Cardiac fibroblast (primary cell): Measurements from ENCODE around the gene GDE1.

Source experiments
- DNase-seq, 2 donors: peaks; one replicate each; pipeline versions ENCODE4 v3.0.0 to v3.0.0-alpha.2; 2010; ENCODE audit warnings: low read depth in 2 of 2
- H3K4me3 ChIP-seq, 2 donors: replicated peaks in 1 of 2; 1 replicate in 1 of 2; 2 replicates in 1 of 2; pipeline ENCODE4 v1.5.1; 2011; ENCODE audit warnings: low read depth in 2 of 2, low read length in 2 of 2, mild to moderate bottlenecking in 2 of 2, moderate library complexity in 1 of 2
- TF ChIP-seq, protein P1 (sequence below): IDR thresholded peaks from one replicate; pipeline ENCODE4 v1.5.1; 2011; ENCODE audit warnings: low read depth, mild to moderate bottlenecking, low read length, inconsistent platforms

Gene GDE1

DNA sequence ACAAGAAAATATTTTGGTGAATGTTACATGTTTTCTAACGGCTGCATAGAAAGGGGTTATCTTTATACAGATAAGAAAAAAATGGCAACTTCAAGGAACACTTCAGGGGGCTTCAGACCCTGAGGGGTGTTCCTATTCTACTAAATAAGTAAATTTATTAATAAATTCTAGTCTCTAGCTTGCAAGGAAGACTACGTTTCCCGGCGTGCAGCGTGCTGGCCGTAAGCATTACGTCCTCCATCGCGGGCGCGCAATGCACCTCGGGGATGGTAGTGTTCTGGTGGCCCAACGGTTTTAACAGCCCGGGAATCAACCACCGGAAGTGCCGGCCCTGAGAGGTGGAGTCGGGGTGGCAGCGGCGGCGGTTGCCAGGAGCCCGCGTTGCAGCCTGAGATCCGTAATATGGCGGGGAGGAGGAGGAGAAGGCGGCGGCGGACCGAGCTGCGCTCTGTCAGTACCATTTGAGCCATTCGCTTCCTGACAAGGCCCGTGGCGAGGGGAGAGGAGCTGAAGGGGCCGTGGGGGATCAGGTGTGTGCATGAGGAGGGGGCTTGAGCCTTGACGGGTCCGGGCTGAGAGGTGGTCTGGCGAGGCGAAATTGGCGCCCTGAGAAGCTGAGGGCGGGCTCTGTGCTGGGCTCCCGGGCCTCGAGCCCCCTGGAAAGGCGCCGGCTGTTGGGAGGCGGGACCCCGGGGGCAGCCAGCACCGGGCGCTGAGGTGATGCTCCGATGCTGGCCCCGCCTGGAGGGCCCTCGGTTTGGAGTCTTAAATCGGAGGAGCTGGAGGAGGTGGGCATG lies 1.9 kb upstream of the GDE1 start, which contains the start of gene CCP110:
Gene CCP110 (plus strand): TSS at position 384 of the 797 bp plus-strand sequence. CDS start 3,940 bp downstream, outside the sequence.
- TF ChIP-seq, protein P1, sequence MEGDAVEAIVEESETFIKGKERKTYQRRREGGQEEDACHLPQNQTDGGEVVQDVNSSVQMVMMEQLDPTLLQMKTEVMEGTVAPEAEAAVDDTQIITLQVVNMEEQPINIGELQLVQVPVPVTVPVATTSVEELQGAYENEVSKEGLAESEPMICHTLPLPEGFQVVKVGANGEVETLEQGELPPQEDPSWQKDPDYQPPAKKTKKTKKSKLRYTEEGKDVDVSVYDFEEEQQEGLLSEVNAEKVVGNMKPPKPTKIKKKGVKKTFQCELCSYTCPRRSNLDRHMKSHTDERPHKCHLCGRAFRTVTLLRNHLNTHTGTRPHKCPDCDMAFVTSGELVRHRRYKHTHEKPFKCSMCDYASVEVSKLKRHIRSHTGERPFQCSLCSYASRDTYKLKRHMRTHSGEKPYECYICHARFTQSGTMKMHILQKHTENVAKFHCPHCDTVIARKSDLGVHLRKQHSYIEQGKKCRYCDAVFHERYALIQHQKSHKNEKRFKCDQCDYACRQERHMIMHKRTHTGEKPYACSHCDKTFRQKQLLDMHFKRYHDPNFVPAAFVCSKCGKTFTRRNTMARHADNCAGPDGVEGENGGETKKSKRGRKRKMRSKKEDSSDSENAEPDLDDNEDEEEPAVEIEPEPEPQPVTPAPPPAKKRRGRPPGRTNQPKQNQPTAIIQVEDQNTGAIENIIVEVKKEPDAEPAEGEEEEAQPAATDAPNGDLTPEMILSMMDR, result no peak
- peak; percentile 97 for DNase-seq
- peak within 1 kb of the TSS; percentile 94 to 100 for H3K4me3 ChIP-seq

DNA sequence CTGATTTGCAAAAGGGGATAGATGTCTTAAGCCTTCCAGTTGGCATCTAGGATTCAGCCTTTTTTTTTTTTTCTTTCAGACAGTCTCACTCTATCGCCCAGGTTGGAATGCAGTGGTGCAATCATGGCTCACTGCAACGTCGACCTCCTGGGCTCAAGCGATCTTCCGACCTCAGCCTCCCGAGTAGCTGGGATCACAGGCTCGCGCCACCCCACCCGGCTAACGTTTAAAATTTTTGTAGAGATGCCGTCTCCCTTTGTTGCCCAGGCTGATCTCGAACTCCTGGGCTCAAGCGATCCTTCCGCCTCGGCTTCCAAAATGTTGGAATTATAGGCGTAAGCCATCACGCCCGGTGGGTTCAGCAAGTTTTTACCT lies 1.3 kb upstream of the GDE1 start:
- TF ChIP-seq, protein P1, result no peak
- no peak overlapping the region for H3K4me3 ChIP-seq
- no peak for DNase-seq

DNA sequence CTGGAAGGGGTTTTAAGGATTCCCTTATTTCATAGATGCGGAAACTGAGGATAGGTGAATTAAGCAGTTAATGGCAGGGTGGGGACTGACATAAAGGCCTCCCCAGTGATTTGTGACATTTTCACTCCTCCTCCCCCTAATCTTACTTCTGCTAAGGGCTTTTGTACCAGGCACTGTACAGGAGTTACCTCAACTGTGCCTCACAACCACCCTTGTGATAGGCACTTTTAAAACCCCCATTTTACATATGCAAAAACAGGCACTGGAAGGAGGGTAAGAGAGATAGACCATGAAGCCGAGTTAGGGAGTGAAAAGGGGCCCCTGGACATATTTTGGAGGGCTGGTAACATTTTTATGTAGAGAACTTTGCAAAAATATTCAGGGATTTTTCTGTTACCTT lies 862 bp upstream of the GDE1 start:
- H3K4me3 ChIP-seq, result no peak overlapping the region
- TF ChIP-seq, protein P1, result no peak
- DNase-seq, result no peak

DNA sequence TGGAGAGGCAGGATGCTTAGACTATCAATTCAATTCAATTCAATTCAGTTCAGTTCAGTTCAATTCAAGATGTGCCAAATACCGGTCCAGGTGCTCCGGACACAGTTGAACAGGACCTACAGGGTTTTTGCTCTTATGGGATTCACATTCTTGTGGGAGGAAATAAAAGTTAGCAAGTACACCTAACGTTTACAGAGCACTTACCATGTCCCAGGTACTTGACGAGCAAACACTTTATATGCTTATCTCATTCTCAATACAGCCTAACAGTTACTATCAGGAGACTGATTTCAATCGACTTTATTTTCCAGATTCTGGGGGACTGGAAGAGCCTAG lies 467 bp upstream of the GDE1 start:
- no peak overlapping the region for H3K4me3 ChIP-seq
- TF ChIP-seq, protein P1, result no peak
- DNase-seq, result no peak

DNA sequence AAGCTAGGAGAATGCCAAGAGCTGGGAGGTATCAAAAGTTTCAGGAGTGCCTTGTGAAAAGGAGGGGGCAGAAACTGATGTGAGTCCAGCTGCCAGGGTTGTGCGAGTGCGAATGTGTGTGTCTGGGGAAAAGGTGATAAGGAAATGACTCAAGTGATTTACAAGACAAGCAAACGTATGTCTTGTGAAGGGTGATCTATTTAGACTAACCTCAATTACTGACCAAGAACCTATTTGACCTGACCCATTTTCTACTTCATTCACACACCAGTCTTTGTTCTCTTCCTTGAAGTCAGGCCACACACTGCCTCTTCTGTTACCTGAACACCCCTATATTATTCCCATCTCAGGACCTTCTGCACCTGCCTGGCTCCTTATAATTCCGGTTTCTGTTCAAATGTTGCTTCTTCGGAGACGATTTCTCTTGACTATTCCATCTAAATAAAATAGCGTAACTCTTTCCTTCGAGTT lies 1.0 kb downstream of the GDE1 start:
- TF ChIP-seq, protein P1, result no peak
- DNase-seq, result peak in 1 of 2 donors; percentile 26
- peak overlapping the region; percentile 81 to 91 for H3K4me3 ChIP-seq

DNA sequence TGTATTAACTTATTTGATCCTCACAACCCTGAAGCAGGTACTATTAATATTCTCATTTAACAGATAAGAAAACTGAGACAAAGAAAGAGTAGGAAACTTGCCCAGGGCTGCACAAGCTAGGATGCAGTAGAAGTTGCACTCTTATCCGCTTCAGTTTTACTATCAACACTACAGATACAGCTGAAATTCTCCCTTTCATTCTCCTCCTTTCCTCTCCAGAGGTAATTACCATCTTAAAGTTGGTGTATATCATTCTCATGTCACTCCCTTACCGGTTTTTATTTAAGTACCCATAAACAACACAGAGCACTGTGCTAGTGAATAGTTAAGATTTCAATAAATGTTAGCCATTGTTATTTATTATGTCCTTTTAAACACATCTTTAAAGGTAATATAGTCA lies 3.5 kb downstream of the GDE1 start:
- H3K4me3 ChIP-seq, result no peak overlapping the region
- TF ChIP-seq, protein P1, result no peak
- DNase-seq, result no peak
